ENCODE data around the gene OR10A6. TPM values are rescaled to one million over a fixed set of nuclear protein-coding genes. Genes with fewer than 3 reads are reported as not detected.

The OR10A6 gene
- total RNA-seq, 2 experiments from 2014 or later = not detected

DNA sequence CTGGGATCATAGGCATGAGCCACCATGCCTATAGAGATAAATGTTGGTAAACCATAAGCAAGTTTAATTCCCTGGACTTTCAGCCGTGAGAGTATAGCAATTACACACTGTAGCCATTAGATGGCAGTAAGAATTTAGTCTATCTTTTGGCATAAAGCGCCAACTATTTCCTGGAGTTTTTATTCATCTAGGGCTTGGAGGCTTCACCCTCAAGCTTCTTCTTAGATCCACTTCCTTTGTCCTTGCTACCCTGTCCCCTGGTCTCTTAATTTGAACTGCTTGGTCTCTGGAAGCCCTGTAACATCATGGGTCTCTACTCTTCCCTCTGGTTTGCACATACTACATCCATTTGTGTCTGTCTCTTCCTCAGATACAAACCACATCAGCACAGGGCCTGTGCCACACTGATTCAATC lies 38.2 kb downstream of the OR10A6 start:
- DNase-seq = peak; percentile 9
- intact Hi-C loops (cut with micrococcal nuclease) = loop anchor here (1.0 to 2.0 kb wide), 2 partner anchors 94 to 206 kb away; partner anchors contain the start of gene EIF3F
- ChIA-PET POLR2A (interaction anchor here (1.6 kb wide), 1 partner anchor 94 kb away, joined by 6 read pairs; the partner anchor contains the start of gene EIF3F), CTCF (interaction anchor here (0.6 to 7.2 kb wide), 17 partner anchors 9 to 1373 kb away, joined by 3 to 115 read pairs (median 3); partner anchors contain the start of gene EIF3F)
- Mint-ChIP-seq H3K4me3 (no peak overlapping the region), H3K27me3 (no peaks in the 10 kb centered on the region), H3K27ac (no peak overlapping the region), H3K9me3 (no peaks in the 10 kb centered on the region), H3K36me3 (no peaks in the 10 kb centered on the region), H3K4me1 (ENCODE audit: low read depth) (peaks cover 7% of the 10 kb centered on the region)

GRCh38 chr11:7892059-7892699 lies 38.9 kb downstream of the OR10A6 start:
- ChIA-PET CTCF (interaction anchor here (0.9 to 7.2 kb wide), 15 partner anchors 9 to 218 kb away, joined by 3 to 115 read pairs (median 4); partner anchors contain the start of gene EIF3F), POLR2A (interaction anchor here (1.6 kb wide), 1 partner anchor 95 kb away, joined by 6 read pairs; the partner anchor contains the start of gene EIF3F)
- no peak for DNase-seq
- no peak overlapping the region for H3K27ac Mint-ChIP-seq
- no peaks in the 10 kb centered on the region for H3K36me3 Mint-ChIP-seq
- intact Hi-C loops (cut with micrococcal nuclease) = loop anchor here (1.0 to 2.0 kb wide), 2 partner anchors 95 to 207 kb away; partner anchors contain the start of gene EIF3F
- peaks cover 7% of the 10 kb centered on the region for H3K4me1 Mint-ChIP-seq (ENCODE audit: low read depth)
- no peak overlapping the region for H3K4me3 Mint-ChIP-seq
- H3K27me3 Mint-ChIP-seq = no peaks in the 10 kb centered on the region
- no peaks in the 10 kb centered on the region for H3K9me3 Mint-ChIP-seq

GRCh38 chr11:7890417-7891172 lies 40.5 kb downstream of the OR10A6 start:
- Mint-ChIP-seq H3K4me3 (no peak overlapping the region), H3K27me3 (no peaks in the 10 kb centered on the region), H3K4me1 (ENCODE audit: low read depth) (peaks cover 7% of the 10 kb centered on the region), H3K36me3 (no peaks in the 10 kb centered on the region), H3K27ac (no peak overlapping the region), H3K9me3 (no peaks in the 10 kb centered on the region)
- ChIA-PET CTCF (interaction anchor here (0.8 to 7.2 kb wide), 3 partner anchors 13 to 209 kb away, joined by 3 to 115 read pairs (median 8); partner anchors contain the start of gene EIF3F), POLR2A (interaction anchor here (0.8 kb wide), 1 partner anchor 96 kb away, joined by 7 read pairs; the partner anchor contains the start of gene EIF3F)
- intact Hi-C loops (cut with micrococcal nuclease) = no loop called here
- no peak for DNase-seq

GRCh38 chr11:7889985-7890384 lies 41.1 kb downstream of the OR10A6 start:
- ChIA-PET CTCF (interaction anchor here (0.8 to 7.2 kb wide), 3 partner anchors 13 to 209 kb away, joined by 3 to 115 read pairs (median 8); partner anchors contain the start of gene EIF3F), POLR2A (interaction anchor here (0.8 kb wide), 1 partner anchor 97 kb away, joined by 7 read pairs; the partner anchor contains the start of gene EIF3F)
- intact Hi-C loops (cut with micrococcal nuclease) = no loop called here
- no peak for DNase-seq
- H3K27me3 Mint-ChIP-seq = no peaks in the 10 kb centered on the region
- H3K4me3 Mint-ChIP-seq = no peak overlapping the region
- H3K36me3 Mint-ChIP-seq = no peaks in the 10 kb centered on the region
- H3K4me1 Mint-ChIP-seq (ENCODE audit: low read depth) = peaks cover 7% of the 10 kb centered on the region
- H3K27ac Mint-ChIP-seq = no peak overlapping the region
- no peaks in the 10 kb centered on the region for H3K9me3 Mint-ChIP-seq

GRCh38 chr11:7882860-7883259 lies 48.2 kb downstream of the OR10A6 start:
- POLR2A ChIA-PET = no interaction called here
- no peak for DNase-seq
- intact Hi-C loops (cut with micrococcal nuclease) = no loop called here
- Mint-ChIP-seq H3K4me1 (ENCODE audit: low read depth) (no peaks in the 10 kb centered on the region), H3K27ac (no peak overlapping the region), H3K36me3 (no peaks in the 10 kb centered on the region), H3K4me3 (no peak overlapping the region), H3K27me3 (peaks cover 7% of the 10 kb centered on the region), H3K9me3 (no peaks in the 10 kb centered on the region)
- CTCF ChIA-PET = interaction anchor here (0.9 kb wide), 1 partner anchor 10 kb away, joined by 3 read pairs; no protein-coding TSS in a partner anchor

Other genes with a start within 250 kb of the OR10A6 start
- not detected for gene OVCH2, start 224.8 kb downstream of the OR10A6 start, total RNA-seq
- gene OR5P2, start 134.3 kb downstream of the OR10A6 start, total RNA-seq = not detected
- not detected for gene OR5P3, start 100.4 kb downstream of the OR10A6 start, total RNA-seq
- not detected for gene OR10A3, start 10.4 kb upstream of the OR10A6 start, total RNA-seq
- not detected for gene NLRP10, start 34.2 kb upstream of the OR10A6 start, total RNA-seq
- 100 to 1,000 TPM; 309 to 319 TPM for gene EIF3F, start 56.1 kb upstream of the OR10A6 start, total RNA-seq
- gene TUB, start 149.9 kb upstream of the OR10A6 start, total RNA-seq = under 1 TPM; 0.36 to 0.58 TPM
- 1 to 10 TPM; 5.0 to 5.6 TPM for gene RIC3, start 237.8 kb upstream of the OR10A6 start, total RNA-seq